Upper lobe of left lung (tissue), 4 donors: ENCODE results near the gene PRSS48.

Experiments
- CTCF ChIP-seq, 6 experiments: fragments of 450-650 bp in 4 of 6; fragments of 200-600 bp in 2 of 6; sonication (generic) in 2 of 6; IDR thresholded peaks; one replicate each; pipeline ENCODE4 v1.5.1; 2016 to 2019; ENCODE audit warnings: antibody characterized with exemption in 6 of 6
- POLR2A ChIP-seq, 4 donors: fragments of 450-650 bp; IDR thresholded peaks; one replicate each; pipeline ENCODE4 v1.5.1; 2016 to 2017; ENCODE audit warnings: antibody characterized with exemption in 4 of 4, mild to moderate bottlenecking in 2 of 4
- POLR2AphosphoS5 ChIP-seq, 2 donors: sonication (generic); formaldehyde crosslinking; IDR thresholded peaks; one replicate each; pipeline ENCODE4 v1.5.1; 2017; ENCODE audit warnings: antibody characterized with exemption in 2 of 2

- TF ChIP-seq POLR2A (IDR thresholded peaks at IDR 0.05) (no peak), CTCF (IDR thresholded peaks at IDR 0.05) (no peak), POLR2AphosphoS5 (IDR thresholded peaks at IDR 0.05) (no peak)
Measured at GRCh38 chr4:151323667-151324066, 46.7 kb downstream of the PRSS48 start.
